HG02571 (cell line): ENCODE data around the gene FBXO31.
"Not testable (repeated sequence)": the region's sequence is repeated elsewhere in the genome, so short reads cannot be mapped to it uniquely, and the experiment has no call there.

Experiments used
- ATAC-seq: cut with Tn5 transposase; IDR thresholded peaks from one replicate; pipeline ENCODE4 v1.9.1; 2021; ENCODE audit warnings: mild to moderate bottlenecking, moderate library complexity; ENCODE audit not compliant: unreplicated experiment

Gene FBXO31

GRCh38 chr16:87365021-87365713 lies 18.4 kb downstream of the FBXO31 start:
- no peak for ATAC-seq

GRCh38 chr16:87363771-87364455 lies 19.7 kb downstream of the FBXO31 start:
- no peak for ATAC-seq

GRCh38 chr16:87362828-87363559 lies 20.6 kb downstream of the FBXO31 start:
- ATAC-seq, result not testable (repeated sequence)

GRCh38 chr16:87361916-87362619 lies 21.5 kb downstream of the FBXO31 start:
- ATAC-seq, result no peak

- no peak for ATAC-seq
Measured at GRCh38 chr16:87360862-87361610, 22.5 kb downstream of the FBXO31 start.

- no peak for ATAC-seq
Measured at GRCh38 chr16:87359121-87359520, 24.5 kb downstream of the FBXO31 start.

- ATAC-seq, result no peak
Measured at GRCh38 chr16:87358696-87359095, 24.9 kb downstream of the FBXO31 start.

GRCh38 chr16:87358250-87358649 lies 25.3 kb downstream of the FBXO31 start:
- no peak for ATAC-seq

- no peak for ATAC-seq
Measured at GRCh38 chr16:87356491-87356853, 27.1 kb downstream of the FBXO31 start.

GRCh38 chr16:87353613-87354012 lies 30.0 kb downstream of the FBXO31 start:
- no peak for ATAC-seq

GRCh38 chr16:87352818-87353217 lies 30.8 kb downstream of the FBXO31 start:
- ATAC-seq, result no peak

GRCh38 chr16:87351320-87351698 lies 32.3 kb downstream of the FBXO31 start:
- ATAC-seq, result no peak

GRCh38 chr16:87350681-87351319 lies 32.8 kb downstream of the FBXO31 start:
- ATAC-seq, result no peak

GRCh38 chr16:87350031-87350430 lies 33.5 kb downstream of the FBXO31 start:
- no peak for ATAC-seq

- no peak for ATAC-seq
Measured at GRCh38 chr16:87348616-87349157, 34.9 kb downstream of the FBXO31 start.

- ATAC-seq, result no peak
Measured at GRCh38 chr16:87347932-87348615, 35.5 kb downstream of the FBXO31 start.

GRCh38 chr16:87346517-87347060 lies 37.0 kb downstream of the FBXO31 start:
- ATAC-seq, result no peak

GRCh38 chr16:87345726-87346424 lies 37.7 kb downstream of the FBXO31 start:
- no peak for ATAC-seq
